ENCODE measurements around the gene MUC15. TPM values are rescaled to one million over a fixed set of nuclear protein-coding genes. Genes with fewer than 3 reads are reported as not detected.
"Not testable (repeated sequence)": the region's sequence is repeated elsewhere in the genome, so short reads cannot be mapped to it uniquely, and the experiment has no call there.

The MUC15 gene
- polyA plus RNA-seq (ENCODE audit: insufficient read length in 4 of 4), result 1 to 10 TPM; 2.5 to 5.4 (median 2.9) TPM

GRCh38 chr11:26571861-26572654, at the start of gene MUC15:
Gene MUC15 (minus strand): TSS chr11:26572263. CDS start chr11:26567094, 5,169 bp downstream.
- no peak for DNase-seq (ENCODE audit: low read depth in 4 of 4, low spot score in 3 of 4)

GRCh38 chr11:26621132-26621531, 49.1 kb upstream of the MUC15 start:
- no peak for DNase-seq (ENCODE audit: low read depth in 4 of 4, low spot score in 3 of 4)

GRCh38 chr11:26620282-26621045, 48.4 kb upstream of the MUC15 start:
- DNase-seq (ENCODE audit: low read depth in 4 of 4, low spot score in 3 of 4), result no peak

- no peak for DNase-seq (ENCODE audit: low read depth in 4 of 4, low spot score in 3 of 4)
These were observed 46.4 kb upstream of the MUC15 start for GRCh38 chr11:26618441-26618840.

GRCh38 chr11:26613759-26614158, 41.7 kb upstream of the MUC15 start:
- DNase-seq (ENCODE audit: low read depth in 4 of 4, low spot score in 3 of 4), result no peak

- no peak for DNase-seq (ENCODE audit: low read depth in 4 of 4, low spot score in 3 of 4)
These were observed 36.6 kb upstream of the MUC15 start for GRCh38 chr11:26608507-26609146.

GRCh38 chr11:26607725-26608506, 35.9 kb upstream of the MUC15 start:
- no peak for DNase-seq (ENCODE audit: low read depth in 4 of 4, low spot score in 3 of 4)

GRCh38 chr11:26599876-26600434, 27.9 kb upstream of the MUC15 start:
- DNase-seq (ENCODE audit: low read depth in 4 of 4, low spot score in 3 of 4), result no peak

GRCh38 chr11:26599425-26599824, 27.4 kb upstream of the MUC15 start:
- no peak for DNase-seq (ENCODE audit: low read depth in 4 of 4, low spot score in 3 of 4)

- no peak for DNase-seq (ENCODE audit: low read depth in 4 of 4, low spot score in 3 of 4)
These were observed 25.8 kb upstream of the MUC15 start for GRCh38 chr11:26597899-26598298.

- not testable (repeated sequence) for DNase-seq (ENCODE audit: low read depth in 4 of 4, low spot score in 3 of 4)
These were observed 25.1 kb upstream of the MUC15 start for GRCh38 chr11:26597049-26597689.

GRCh38 chr11:26595207-26595865, 23.3 kb upstream of the MUC15 start:
- not testable (repeated sequence) for DNase-seq (ENCODE audit: low read depth in 4 of 4, low spot score in 3 of 4)

GRCh38 chr11:26593691-26594090, 21.6 kb upstream of the MUC15 start:
- no peak for DNase-seq (ENCODE audit: low read depth in 4 of 4, low spot score in 3 of 4)

- DNase-seq (ENCODE audit: low read depth in 4 of 4, low spot score in 3 of 4), result no peak
These were observed 15.0 kb upstream of the MUC15 start for GRCh38 chr11:26587073-26587472.

GRCh38 chr11:26584818-26585217, 12.8 kb upstream of the MUC15 start:
- no peak for DNase-seq (ENCODE audit: low read depth in 4 of 4, low spot score in 3 of 4)

GRCh38 chr11:26583550-26583949, 11.5 kb upstream of the MUC15 start:
- no peak for DNase-seq (ENCODE audit: low read depth in 4 of 4, low spot score in 3 of 4)

GRCh38 chr11:26580929-26581328, 8.9 kb upstream of the MUC15 start:
- DNase-seq (ENCODE audit: low read depth in 4 of 4, low spot score in 3 of 4), result no peak

- no peak for DNase-seq (ENCODE audit: low read depth in 4 of 4, low spot score in 3 of 4)
These were observed 7.6 kb upstream of the MUC15 start for GRCh38 chr11:26579683-26580082.

GRCh38 chr11:26578998-26579661, 7.1 kb upstream of the MUC15 start:
- no peak for DNase-seq (ENCODE audit: low read depth in 4 of 4, low spot score in 3 of 4)

Measured in right renal pelvis (tissue), 4 donors.